22Rv1 (cell line): ENCODE results near the gene MMP14.

Source experiments
- H3K27ac ChIP-seq: fragments of 450-650 bp; 2 replicates; pipeline ENCODE4 v1.5.1; 2017
- ZFX ChIP-seq: fragments of 450-650 bp; IDR thresholded peaks from 2 replicates; pipeline ENCODE4 v1.6.1; 2017; ENCODE audit warnings: antibody characterized with exemption, borderline replicate concordance
- TF ChIP-seq, protein P1 (sequence below): fragments of 450-650 bp; IDR thresholded peaks from 2 replicates; pipeline ENCODE4 v1.5.1; 2017; ENCODE audit warnings: mild to moderate bottlenecking

Gene MMP14

DNA sequence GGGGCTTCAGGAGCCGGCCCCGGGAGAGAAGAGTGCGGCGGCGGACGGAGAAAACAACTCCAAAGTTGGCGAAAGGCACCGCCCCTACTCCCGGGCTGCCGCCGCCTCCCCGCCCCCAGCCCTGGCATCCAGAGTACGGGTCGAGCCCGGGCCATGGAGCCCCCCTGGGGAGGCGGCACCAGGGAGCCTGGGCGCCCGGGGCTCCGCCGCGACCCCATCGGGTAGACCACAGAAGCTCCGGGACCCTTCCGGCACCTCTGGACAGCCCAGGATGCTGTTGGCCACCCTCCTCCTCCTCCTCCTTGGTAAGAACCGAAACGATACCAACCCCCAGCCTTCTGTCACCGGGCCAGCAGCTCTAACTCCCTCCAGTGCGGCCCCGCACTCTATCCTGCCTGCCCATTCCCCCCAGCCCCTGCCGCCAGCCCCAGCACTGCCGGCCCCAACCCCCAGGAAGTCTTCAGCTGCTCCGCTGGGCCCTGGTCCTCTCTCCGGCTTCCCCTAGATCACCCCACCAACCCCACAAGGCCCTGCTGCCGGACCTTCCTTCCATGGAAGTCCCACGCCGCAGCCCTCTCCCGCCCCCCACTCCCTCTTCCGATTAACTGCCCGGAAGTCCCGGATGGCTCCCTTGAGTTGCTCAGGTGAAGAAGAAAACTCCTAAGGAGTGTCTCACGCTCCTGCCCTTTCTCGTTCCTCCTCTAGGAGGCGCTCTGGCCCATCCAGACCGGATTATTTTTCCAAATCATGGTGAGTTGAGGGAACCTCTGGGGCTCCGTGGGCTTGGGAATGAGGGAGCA, 35.8 kb downstream of the MMP14 start:
- TF ChIP-seq, protein P1, sequence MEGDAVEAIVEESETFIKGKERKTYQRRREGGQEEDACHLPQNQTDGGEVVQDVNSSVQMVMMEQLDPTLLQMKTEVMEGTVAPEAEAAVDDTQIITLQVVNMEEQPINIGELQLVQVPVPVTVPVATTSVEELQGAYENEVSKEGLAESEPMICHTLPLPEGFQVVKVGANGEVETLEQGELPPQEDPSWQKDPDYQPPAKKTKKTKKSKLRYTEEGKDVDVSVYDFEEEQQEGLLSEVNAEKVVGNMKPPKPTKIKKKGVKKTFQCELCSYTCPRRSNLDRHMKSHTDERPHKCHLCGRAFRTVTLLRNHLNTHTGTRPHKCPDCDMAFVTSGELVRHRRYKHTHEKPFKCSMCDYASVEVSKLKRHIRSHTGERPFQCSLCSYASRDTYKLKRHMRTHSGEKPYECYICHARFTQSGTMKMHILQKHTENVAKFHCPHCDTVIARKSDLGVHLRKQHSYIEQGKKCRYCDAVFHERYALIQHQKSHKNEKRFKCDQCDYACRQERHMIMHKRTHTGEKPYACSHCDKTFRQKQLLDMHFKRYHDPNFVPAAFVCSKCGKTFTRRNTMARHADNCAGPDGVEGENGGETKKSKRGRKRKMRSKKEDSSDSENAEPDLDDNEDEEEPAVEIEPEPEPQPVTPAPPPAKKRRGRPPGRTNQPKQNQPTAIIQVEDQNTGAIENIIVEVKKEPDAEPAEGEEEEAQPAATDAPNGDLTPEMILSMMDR, result peak; percentile 97
- no peak for TF ChIP-seq ZFX
- H3K27ac ChIP-seq, result peak overlapping the region; percentile 95

DNA sequence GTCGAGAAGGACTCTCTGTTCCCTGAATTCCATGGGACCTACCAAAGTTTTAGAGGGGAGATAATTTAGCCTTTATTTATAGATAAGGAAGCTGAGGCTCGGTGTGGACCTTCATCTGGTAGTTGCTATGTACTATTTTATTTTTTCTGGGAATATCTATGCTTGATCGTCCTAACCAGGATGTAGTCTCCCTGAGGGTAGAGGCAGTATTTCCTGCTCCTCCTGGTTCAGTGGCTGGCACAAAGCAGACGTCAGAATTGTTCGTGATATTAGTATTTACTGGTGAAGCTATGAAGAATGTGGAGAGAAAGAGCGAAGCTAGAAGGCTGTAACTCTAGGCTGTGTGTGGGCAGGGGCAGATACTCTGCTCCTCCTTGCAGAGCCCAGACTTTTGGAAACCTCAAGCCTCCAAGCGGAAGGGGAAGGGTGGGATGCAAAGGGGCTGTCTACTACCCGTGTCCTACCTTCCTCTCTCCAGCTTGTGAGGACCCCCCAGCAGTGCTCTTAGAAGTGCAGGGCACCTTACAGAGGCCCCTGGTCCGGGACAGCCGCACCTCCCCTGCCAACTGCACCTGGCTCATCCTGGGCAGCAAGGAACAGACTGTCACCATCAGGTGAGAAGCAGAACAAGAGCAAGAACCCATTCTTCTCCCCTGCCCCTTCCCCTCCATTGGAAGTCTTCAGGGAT, 36.6 kb downstream of the MMP14 start:
- H3K27ac ChIP-seq, result peak overlapping the region; percentile 95
- TF ChIP-seq ZFX, result no peak
- TF ChIP-seq, protein P1, result peak; percentile 75

DNA sequence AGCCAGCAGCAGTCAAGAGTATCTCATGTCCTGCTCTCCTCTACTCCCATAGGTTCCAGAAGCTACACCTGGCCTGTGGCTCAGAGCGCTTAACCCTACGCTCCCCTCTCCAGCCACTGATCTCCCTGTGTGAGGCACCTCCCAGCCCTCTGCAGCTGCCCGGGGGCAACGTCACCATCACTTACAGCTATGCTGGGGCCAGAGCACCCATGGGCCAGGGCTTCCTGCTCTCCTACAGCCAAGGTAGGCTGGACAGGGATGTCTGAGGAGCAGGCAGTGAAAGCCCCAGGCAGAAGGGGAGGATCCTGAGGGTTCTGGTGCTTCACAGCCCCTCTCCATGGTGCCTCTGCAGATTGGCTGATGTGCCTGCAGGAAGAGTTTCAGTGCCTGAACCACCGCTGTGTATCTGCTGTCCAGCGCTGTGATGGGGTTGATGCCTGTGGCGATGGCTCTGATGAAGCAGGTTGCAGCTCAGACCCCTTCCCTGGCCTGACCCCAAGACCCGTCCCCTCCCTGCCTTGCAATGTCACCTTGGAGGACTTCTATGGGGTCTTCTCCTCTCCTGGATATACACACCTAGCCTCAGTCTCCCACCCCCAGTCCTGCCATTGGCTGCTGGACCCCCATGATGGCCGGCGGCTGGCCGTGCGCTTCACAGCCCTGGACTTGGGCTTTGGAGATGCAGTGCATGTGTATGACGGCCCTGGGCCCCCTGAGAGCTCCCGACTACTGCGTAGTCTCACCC, 38.8 kb downstream of the MMP14 start:
- no peak for TF ChIP-seq ZFX
- TF ChIP-seq, protein P1, result no peak
- H3K27ac ChIP-seq, result no peak overlapping the region

DNA sequence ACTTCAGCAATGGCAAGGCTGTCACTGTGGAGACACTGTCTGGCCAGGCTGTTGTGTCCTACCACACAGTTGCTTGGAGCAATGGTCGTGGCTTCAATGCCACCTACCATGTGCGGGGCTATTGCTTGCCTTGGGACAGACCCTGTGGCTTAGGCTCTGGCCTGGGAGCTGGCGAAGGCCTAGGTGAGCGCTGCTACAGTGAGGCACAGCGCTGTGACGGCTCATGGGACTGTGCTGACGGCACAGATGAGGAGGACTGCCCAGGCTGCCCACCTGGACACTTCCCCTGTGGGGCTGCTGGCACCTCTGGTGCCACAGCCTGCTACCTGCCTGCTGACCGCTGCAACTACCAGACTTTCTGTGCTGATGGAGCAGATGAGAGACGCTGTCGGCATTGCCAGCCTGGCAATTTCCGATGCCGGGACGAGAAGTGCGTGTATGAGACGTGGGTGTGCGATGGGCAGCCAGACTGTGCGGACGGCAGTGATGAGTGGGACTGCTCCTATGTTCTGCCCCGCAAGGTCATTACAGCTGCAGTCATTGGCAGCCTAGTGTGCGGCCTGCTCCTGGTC, 39.4 kb downstream of the MMP14 start:
- no peak for TF ChIP-seq ZFX
- TF ChIP-seq, protein P1, result no peak
- no peak overlapping the region for H3K27ac ChIP-seq

DNA sequence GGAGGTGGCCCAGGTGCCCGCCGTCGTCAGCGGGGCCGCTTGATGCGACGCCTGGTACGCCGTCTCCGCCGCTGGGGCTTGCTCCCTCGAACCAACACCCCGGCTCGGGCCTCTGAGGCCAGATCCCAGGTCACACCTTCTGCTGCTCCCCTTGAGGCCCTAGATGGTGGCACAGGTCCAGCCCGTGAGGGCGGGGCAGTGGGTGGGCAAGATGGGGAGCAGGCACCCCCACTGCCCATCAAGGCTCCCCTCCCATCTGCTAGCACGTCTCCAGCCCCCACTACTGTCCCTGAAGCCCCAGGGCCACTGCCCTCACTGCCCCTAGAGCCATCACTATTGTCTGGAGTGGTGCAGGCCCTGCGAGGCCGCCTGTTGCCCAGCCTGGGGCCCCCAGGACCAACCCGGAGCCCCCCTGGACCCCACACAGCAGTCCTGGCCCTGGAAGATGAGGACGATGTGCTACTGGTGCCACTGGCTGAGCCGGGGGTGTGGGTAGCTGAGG, 40.7 kb downstream of the MMP14 start:
- H3K27ac ChIP-seq, result no peak overlapping the region
- TF ChIP-seq, protein P1, result no peak
- no peak for TF ChIP-seq ZFX

DNA sequence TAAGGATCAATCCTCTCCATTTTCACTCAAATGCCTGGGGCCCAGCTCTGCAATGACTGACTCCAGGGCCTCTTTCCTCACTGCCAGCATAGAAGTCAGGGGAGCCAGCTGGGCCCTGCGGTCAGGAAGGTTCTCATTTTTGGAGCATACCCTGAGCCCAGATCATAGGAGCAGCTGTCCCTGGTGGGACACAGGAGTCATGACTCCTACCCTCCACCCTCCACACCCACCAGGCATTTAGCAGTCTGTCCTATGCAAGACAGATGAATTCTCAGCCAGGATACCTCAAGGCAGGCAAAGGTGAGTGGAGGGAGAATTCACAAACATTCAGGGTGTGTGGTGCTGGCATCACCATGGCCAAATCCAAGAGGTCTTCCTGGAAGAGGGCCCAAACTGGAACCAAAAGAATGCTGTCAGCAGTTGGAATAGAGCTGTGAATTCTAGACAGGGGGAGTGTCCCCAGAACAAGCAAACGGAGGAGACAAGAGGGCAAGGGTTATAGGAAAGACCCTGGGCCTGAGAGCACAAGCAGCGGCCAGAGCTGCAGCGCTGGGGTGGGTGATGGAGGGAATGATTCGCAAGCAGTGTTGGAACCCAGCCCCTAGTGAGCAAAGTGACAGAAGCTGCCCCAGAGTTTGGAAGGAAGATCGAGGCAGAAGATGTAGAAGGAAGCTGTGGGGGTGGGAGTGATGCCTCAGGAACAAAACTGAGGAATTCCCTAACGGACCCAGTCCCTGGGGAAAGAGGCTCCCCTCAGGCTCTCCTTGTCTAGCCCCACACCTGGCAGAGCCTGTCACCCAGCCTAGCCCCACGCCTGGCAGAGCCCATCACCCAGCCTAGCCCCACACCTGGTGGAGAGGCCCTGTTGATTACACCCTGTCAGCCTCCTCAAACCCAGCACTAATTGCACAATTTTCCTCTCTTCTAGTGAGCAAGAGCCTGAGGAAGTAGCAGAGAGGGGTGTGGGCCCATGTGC, 42.2 kb downstream of the MMP14 start:
- H3K27ac ChIP-seq, result no peak overlapping the region
- no peak for TF ChIP-seq ZFX
- TF ChIP-seq, protein P1, result no peak
